Stimulated activated CD4-positive, alpha-beta T cell treated with anti-CD3 and anti-CD28 coated beads, Interleukin-2, amount 100 ng/mL, for 4 hours (primary cell): ENCODE measurements around the gene MYO9A.

Experiments
- DNase-seq: peaks from one replicate; pipeline ENCODE4 v3.0.0-alpha.2; 2020; ENCODE audit warnings: low read depth

Gene MYO9A

DNA sequence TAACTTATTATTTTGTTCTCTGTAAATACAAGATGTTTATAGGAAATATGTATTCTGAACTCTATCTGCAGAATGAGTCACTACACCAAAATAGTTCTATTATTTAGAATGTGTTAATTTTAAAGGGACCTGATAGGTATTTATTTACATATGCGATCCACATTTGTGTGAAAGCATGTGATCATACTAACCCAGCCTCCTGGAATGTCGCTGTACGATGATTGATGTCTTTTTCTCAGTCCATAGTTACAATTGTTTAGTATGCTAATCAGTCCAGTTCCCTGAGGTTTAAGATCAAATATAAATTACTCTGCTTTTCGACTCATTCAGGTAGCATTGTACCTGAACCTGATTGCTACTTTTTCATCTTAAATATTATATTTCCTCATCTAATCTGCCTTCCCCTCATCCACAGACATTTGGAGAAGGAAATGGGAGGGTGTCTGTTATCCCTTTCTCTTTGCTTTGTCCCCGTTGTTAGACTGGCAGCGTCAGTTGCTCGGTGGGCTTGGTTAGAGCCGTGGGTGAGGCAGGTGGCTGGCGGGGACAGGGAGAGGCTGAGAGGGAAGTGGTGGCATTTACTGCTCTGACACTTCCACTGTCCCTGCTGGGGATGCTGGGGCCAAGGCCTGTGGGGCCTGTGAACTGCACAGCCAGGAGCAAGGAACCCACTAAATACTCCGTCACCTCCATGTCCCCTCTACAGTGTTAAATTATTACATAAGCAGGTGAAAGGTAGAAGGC is 335.4 kb downstream of the MYO9A start:
- DNase-seq: no peak

DNA sequence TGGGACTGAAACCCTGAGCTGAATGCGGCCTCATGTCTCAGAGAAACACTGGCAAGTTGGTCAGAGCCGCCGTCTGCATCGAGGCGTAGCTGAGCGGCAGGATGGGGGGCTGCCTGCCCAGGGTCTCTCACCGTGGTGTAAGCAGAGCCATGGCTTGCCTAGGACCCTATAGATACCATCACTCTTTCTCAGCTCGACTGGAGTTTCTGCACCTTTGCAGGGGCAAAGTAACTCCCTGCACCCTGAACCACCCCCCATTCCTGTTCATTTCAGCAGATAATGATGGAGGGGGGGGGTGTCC is 336.0 kb downstream of the MYO9A start:
- no peak for DNase-seq

DNA sequence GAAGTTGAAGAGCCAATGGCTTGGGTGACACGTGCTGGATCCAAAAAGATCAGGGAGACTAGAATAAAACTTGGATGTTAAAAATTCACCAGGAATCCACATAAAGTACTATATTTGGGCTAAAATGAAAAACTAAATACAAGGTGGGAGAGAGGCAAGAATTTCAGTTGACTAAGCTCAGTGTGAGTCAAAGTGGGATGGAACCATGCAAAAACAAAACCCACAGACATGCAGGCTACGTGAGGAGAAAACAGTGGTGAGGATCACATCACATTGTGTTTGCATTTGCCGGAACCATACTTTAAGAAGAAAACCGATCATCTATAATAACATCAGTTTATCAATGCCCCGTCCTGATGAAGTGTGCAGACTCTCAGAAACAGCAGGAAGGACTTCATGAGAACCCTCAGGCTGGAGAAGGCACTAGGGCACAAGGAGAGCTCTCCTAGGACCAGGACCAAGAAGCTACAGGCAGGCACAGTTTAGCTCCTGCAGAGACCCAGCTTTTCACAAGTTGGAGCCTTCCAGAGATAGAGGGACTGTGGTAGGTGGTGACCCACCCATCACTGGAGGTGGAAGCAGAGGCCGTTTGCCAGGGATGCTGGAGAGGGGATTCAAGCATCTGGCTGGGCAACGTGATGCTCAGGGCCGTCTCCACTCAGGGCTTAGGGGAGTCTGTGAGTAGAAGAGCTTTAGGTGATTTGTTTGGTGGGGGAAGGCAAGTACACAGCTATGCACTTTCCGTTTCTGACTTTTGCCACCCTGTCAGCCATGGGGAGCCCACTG is 336.6 kb downstream of the MYO9A start:
- no peak for DNase-seq

- DNase-seq: peak; percentile 13
These were observed 337.6 kb downstream of the MYO9A start for GRCh38 chr15:71780115-71780976.

DNA sequence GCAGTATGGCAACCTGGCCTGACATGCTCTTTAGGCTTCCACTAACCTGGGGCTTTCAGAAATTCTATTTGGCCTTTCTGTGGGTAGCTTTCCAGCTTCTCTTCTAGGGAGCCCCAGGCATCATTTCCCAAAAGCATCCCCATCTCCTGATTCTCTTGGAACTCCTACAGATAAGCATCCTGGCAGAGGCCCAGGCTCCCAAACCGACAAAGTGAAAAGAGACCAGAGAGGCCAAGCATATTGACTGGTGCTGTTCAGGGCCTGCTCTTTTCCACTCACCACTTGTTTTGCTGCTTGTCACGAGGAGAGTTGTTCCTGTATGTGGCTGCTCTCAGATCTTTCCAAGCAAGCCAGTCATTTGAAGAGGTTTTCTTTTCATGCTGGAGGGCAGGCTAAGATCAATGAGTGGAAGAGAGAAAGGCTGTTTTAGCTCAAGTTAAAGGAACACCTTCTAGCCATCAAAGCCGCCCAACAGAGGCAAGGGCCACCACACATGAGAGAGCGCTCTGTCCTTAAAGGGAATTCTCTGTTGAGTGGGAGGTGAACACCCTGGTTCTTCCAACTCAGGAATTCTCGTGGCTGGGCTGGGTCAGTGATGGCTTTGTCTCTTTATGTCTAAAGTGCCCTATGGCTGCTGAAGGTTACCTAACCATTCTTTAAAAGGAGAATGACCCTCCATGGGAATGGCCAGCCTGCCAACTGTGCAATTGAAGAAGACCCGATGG is 338.7 kb downstream of the MYO9A start:
- no peak for DNase-seq

DNA sequence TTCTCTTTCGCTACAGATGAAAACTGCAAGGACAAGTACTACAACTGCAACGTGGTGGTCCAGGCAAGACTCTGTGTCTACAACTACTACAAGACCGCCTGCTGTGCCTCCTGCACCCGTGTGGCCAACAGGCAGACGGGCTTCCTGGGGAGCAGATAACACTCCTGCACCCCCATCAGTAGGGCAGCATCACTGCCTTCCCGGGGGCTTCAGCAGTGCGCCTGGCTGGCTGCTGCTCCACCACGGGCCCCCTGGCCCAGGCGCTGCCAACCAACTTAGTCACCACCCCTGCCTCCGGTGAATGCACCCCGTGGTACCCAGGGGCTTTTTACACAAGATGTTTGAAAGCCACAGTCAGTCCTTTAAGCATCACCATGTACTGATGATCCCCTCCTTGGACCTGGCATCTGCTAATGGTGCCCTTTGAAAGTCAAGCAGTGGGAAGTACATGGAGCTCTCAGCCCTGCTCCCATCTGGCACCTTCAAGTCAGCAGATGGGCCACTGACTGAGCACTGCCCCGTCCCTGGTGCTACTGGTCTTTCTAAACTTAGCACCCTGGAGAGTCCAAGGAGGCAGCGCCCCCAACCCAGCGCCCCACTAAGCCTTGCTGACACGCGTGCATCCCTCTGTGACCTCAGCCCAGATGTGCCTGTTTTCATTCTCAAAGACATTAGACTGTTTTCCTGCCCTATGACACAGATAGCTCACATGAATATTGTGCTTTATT is 340.6 kb downstream of the MYO9A start:
- no peak for DNase-seq

DNA sequence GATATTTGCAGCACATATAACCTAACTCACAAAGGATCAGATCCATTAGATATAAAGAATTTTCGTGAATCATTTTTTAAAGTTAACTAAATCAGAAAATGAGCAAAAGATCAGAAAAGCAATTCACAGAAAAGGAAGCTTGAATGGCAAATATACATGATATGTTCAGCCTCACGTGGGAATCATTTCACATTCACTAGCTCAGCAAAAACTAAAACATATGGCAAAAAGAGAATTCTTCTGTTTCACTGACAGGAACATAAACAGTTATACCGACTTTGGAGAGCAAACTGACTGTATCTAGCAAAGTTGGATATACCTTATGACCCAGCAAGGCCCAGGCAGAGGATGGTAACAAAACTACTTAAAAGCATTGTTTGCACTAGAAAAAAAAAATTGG is 341.6 kb downstream of the MYO9A start:
- DNase-seq: no peak

- no peak for DNase-seq
These were observed 342.1 kb downstream of the MYO9A start for GRCh38 chr15:71775856-71776255.

DNA sequence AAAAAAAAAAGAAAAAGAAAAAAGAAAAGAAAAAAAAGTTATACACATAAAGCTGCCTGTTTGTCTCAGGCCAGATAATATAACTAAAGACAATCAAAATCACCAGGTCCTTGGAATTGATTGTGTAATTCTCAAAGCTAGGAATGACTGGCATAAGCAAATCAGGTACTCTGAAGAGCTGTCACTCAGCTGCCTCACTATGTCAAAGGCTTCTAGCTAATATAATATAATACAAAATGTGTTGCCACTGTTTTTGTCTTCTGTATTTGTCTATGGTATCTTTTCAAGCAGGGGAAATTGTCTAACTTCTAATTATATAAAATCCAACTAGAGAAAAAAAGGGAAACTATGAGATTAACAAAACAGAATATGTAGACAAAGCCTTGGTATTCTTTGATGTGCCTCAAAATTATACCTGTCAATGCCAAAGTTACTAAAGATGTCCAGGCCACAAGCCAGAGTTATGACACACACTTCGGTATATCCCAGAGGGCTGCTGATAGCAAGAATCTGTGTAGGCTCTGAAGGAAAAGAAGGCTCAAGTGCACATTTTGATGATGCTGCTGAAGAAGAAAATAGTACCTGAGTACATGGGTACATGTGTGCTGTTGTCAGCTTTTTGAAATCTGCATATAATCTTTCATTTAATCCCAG is 344.6 kb downstream of the MYO9A start:
- no peak for DNase-seq
